NT2/D1 (cell line): ENCODE results near the gene ATP6AP2.

Experiments used
- SUZ12 ChIP-seq: IDR thresholded peaks from 2 replicates; pipeline ENCODE4 v1.6.1; 2011; ENCODE audit not compliant: insufficient read length, insufficient read depth; ENCODE audit errors: extremely low read depth
- YY1 ChIP-seq: IDR thresholded peaks from 2 replicates; pipeline ENCODE4 v1.6.1; 2011; ENCODE audit not compliant: insufficient read length, insufficient read depth
- ZNF274 ChIP-seq: IDR thresholded peaks from 2 replicates; pipeline ENCODE4 v1.6.1; 2011; ENCODE audit warnings: mild to moderate bottlenecking, low read depth, low read length

DNA sequence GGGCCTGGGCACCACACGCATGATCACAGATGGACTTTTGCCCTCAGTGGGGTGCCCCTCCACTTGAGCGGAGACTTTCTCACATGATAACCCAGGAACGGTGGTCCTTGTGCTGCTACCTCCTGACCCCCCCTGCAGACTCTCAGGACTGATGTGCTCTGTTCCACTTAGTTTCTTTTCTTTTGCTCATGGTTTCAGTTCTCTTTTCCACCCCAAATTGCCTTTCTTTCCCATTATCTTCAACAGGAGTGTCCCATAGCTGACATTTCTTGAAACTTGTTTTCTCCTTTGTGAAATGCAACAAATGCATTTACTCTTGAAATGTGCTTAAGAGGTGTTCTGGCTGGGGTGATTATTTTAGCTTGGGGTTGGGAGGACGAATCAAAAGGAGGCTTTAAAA, 51.4 kb downstream of the ATP6AP2 start:
- no peak for TF ChIP-seq ZNF274
- TF ChIP-seq YY1, result no peak
- TF ChIP-seq SUZ12, result no peak
